ENCODE data around the gene ATP10B.

Gene ATP10B

DNA sequence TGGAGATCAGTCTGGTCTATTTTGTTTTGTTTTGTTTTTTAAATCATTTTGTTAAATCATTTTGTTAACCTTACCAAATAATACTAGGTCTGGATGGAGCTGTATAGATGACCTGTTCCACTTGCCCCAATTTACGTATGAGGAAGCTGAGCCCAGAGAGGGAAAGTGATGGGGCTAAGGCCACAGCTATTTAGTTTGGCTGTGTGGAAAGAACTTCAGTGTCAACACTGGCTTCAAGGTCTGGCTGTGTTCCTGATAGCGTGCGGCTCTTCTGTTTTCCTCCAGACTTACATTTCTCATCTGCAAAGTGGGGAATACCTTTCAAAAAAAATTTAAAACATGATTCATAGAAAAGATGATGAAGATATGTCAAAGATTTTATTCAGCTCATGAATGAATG, 317.9 kb downstream of the ATP10B start:
- no peak overlapping the region for H3K4me3 ChIP-seq (ENCODE audit: low read depth, low read length)
- in situ Hi-C loops (cut with HindIII; ENCODE audit: low sequenced_read_pairs), result no loop called here
- DNase-seq (ENCODE audit: low read depth, low spot score), result no peak
- TF ChIP-seq, protein P1, sequence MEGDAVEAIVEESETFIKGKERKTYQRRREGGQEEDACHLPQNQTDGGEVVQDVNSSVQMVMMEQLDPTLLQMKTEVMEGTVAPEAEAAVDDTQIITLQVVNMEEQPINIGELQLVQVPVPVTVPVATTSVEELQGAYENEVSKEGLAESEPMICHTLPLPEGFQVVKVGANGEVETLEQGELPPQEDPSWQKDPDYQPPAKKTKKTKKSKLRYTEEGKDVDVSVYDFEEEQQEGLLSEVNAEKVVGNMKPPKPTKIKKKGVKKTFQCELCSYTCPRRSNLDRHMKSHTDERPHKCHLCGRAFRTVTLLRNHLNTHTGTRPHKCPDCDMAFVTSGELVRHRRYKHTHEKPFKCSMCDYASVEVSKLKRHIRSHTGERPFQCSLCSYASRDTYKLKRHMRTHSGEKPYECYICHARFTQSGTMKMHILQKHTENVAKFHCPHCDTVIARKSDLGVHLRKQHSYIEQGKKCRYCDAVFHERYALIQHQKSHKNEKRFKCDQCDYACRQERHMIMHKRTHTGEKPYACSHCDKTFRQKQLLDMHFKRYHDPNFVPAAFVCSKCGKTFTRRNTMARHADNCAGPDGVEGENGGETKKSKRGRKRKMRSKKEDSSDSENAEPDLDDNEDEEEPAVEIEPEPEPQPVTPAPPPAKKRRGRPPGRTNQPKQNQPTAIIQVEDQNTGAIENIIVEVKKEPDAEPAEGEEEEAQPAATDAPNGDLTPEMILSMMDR (IDR thresholded peaks at IDR 0.05; ENCODE audit: low read depth, low read length), result no peak

DNA sequence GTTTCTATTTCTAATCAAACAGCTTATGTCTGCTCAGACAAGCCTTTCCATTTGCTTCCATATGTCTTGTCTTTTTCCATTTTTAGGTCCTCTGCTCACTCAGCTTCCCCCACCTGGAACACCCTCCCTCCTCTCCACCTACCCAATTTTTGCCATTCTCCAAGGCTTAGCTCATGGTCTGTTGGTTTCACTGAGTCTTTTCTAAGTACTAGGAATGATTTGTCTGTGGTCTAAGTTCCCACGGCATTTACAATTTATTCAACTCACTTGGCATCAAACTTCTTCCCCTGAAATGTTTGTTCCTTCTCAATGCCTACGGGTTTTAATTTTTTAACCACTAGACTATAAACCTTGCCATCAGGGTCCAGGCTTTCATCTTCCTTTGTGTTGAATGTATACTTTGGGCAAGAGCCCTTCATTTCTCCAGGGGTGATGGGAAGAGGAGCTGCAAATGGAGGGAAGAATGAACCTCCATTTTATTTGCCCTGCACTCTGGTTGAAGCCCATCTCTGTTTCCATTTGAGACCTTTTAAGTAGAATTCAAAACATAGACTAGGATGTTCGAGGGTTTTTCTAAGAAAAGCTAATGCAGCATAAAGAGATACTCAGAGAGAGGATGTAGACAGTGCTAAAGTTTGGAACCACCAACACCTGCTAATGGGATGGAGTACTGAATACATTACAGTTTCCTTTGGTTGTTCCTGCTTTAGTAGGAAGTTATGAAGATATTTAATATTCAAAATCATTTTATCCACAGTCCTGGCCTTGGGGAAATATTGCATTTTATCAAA, 326.3 kb downstream of the ATP10B start:
- no peak overlapping the region for H3K4me3 ChIP-seq (ENCODE audit: low read depth, low read length)
- DNase-seq (ENCODE audit: low read depth, low spot score), result no peak
- TF ChIP-seq, protein P1 (IDR thresholded peaks at IDR 0.05; ENCODE audit: low read depth, low read length), result no peak
- in situ Hi-C loops (cut with HindIII; ENCODE audit: low sequenced_read_pairs), result no loop called here

DNA sequence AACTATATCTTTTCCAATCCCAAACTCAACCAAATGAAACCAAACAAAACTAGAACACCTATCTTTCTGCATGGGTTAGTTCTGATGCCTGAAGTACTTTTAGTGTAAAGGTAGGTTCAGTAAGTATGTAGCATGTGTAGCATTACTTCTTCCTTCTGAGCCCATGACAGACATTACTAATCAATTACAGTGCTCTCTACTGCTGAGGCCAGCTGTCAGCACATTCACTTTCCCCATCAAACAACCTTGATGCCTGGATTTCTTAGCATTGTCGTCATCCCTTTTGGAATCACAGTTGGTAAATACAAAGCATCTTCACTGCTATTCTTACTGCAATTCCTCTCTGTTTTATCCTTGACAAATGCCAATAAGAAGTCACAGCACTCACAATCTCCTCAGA, 327.2 kb downstream of the ATP10B start:
- H3K4me3 ChIP-seq (ENCODE audit: low read depth, low read length), result no peak overlapping the region
- no peak for DNase-seq (ENCODE audit: low read depth, low spot score)
- TF ChIP-seq, protein P1 (IDR thresholded peaks at IDR 0.05; ENCODE audit: low read depth, low read length), result no peak
- in situ Hi-C loops (cut with HindIII; ENCODE audit: low sequenced_read_pairs), result no loop called here

DNA sequence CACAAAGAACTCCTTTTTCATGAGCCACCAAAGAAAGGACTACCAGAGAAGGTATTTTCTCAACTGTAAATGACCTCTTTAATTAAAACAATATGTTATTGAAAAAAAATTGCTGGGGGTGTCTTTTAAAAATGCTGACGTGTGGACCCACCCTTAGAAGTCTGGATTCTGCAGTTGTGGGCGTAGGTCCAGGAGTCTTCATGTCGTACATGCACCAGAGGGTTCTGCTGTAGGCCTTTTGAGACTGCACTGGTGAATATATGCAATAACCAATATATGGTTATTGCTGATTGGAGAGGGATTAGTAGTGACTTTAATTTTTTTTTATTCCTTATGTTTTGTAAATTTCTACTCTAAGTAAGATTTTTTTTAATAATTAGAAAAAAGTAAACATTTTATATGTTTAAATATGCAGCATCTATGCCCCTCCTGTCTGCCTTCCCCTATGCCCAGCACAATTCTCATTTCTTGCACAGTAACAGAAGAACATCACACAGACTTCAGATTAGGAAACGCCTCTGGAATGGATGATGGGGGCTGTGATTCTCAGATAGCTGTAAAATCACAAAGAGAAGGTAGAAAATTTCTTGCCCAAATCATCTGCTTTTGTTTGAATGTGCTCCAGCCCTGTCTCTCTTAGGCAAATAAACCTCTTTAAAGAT, 328.4 kb downstream of the ATP10B start:
- DNase-seq (ENCODE audit: low read depth, low spot score), result no peak
- TF ChIP-seq, protein P1 (IDR thresholded peaks at IDR 0.05; ENCODE audit: low read depth, low read length), result no peak
- in situ Hi-C loops (cut with HindIII; ENCODE audit: low sequenced_read_pairs), result no loop called here
- no peak overlapping the region for H3K4me3 ChIP-seq (ENCODE audit: low read depth, low read length)

DNA sequence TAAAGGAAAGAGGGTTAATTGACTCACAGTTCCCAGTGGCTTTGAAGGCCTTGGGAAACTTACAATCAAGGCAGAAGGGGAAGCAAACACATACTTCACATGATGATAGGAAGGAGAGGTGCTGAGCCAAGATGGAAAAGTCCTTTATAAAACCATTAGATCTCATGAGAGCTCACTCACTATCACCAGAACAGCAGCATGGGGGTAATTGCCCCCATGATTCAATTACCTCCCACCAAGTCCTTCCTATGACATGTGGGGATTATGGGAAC, 330.7 kb downstream of the ATP10B start:
- in situ Hi-C loops (cut with HindIII; ENCODE audit: low sequenced_read_pairs), result no loop called here
- H3K4me3 ChIP-seq (ENCODE audit: low read depth, low read length), result no peak overlapping the region

DNA sequence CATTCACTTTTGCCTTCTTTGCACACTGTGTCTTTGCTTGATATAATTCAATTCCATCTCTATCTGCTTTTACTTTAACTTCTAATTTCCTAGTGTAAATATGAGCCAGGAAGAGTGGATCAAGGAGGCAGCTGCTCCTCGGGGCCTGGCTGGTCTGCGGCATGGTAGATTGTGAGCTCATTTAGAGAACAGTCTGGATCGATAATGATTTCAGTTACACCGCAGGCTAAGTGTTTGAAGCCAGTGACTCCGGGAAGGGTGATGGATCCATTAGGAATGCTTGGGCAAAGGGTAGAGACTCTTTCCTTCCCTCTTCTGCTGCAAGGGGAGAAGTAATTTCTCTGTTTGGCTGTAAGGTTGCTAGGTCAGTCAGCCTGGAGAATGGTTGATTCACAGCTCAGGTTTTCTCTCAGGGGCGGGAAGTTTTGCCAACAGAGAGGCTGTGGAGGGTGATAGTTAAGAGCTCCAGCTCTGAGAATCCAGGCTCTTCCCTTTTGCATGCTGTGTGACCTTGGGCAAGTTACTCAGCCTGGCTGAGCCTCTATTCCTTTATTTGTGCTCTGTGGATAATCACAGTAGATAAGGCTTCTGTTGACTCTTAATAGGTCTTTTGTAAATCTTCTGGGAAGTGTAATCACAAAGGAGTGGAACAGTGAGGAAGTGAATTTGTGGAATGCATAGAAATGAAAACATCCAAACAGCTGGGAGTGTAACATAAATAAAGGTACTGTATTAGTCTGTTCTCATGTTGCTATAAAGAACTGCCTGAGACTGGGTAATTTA, 331.2 kb downstream of the ATP10B start:
- in situ Hi-C loops (cut with HindIII; ENCODE audit: low sequenced_read_pairs), result no loop called here
- TF ChIP-seq, protein P1 (IDR thresholded peaks at IDR 0.05; ENCODE audit: low read depth, low read length), result no peak
- H3K4me3 ChIP-seq (ENCODE audit: low read depth, low read length), result no peak overlapping the region
- no peak for DNase-seq (ENCODE audit: low read depth, low spot score)

More for the DNA sequence above, 330.7 kb downstream of the ATP10B start:
- no peak for DNase-seq (ENCODE audit: low read depth, low spot score)
- TF ChIP-seq, protein P1 (IDR thresholded peaks at IDR 0.05; ENCODE audit: low read depth, low read length), result no peak

All from astrocyte of the spinal cord (primary cell).